Effector CD4-positive, alpha-beta T cell (primary cell): ENCODE data around the gene CDC42BPG.

ENCODE experiments used
- DNase-seq: peaks from one replicate; pipeline ENCODE4 v3.0.0-alpha.2; 2020

The CDC42BPG gene

DNA sequence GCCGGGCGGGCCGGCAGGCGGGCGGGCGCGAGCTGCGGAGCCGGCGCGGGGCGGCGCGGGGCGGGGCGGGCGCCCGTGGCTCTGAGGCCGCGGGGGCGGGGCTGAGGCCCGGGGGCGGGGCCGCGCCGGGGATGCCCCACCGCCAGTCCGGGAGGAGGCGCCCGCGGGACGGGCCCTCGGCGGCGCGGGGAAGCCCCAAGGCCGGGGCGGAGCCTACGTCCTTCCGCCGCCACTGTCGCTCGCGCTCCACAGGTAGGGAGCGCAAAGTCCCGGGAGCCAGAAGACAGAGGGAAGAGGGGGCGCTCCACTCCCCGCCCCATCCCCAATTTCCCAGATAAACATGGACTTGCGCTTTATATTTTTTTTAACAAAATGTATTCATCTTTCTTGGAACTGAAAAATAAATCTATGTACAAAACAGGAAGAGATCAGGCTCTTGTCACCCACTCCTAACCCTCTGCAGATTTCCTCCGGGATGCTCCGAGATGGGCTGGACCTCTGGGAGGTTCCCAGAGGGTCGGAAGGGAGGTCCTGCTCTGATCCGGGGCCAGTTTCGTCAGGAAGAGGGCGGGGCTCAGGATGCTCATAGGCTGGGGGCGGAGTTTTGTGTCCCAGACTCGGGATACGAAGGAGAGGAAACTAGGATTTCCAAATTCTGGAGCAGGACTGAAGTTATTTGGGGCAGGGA is 41.2 kb downstream of the CDC42BPG start, which contains the start of gene MAP4K2:
MAP4K2 (minus strand) TSS at position 57 of the 688 bp plus-strand sequence. CDS start 65 bp downstream, outside the sequence.
- DNase-seq, result peak; percentile 83

DNA sequence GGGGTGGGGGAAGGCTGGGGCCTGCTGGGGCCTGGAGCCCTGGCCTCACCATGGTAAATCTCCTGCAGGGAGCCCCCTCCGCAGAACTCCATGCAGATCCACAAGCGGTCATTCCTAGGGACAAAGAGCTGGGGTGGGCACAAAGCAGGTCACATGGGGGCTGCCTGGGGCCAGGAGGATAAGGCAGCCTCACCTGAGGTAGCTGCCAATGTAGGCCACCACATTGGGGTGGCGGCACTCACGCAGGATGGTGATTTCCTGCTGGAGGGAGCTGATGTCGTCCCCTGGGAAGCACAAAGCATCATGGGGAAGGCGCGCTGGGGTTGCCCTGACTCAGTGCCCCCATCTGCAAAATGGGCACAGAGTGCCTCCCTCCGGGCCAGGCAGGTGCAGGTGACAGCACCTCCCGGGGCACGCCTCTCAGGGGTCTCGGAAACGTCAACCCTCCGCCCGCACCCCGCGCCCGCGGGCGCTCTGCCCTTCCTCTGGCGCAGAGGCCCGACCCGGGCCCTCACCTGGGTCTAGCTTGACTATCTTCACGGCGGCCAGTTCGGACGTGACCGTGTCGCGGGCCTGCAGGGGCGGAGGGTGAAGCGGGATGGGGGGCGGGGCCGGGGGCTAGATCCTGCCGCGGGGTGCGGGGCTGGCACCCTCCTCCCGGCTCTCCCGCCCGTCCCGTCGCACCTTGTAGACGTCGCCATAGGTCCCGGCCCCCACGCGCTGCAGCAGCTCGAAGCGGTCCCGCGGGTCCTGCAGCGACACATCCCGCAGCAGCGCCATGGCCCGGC is 41.9 kb downstream of the CDC42BPG start:
- DNase-seq, result peak; percentile 24

DNA sequence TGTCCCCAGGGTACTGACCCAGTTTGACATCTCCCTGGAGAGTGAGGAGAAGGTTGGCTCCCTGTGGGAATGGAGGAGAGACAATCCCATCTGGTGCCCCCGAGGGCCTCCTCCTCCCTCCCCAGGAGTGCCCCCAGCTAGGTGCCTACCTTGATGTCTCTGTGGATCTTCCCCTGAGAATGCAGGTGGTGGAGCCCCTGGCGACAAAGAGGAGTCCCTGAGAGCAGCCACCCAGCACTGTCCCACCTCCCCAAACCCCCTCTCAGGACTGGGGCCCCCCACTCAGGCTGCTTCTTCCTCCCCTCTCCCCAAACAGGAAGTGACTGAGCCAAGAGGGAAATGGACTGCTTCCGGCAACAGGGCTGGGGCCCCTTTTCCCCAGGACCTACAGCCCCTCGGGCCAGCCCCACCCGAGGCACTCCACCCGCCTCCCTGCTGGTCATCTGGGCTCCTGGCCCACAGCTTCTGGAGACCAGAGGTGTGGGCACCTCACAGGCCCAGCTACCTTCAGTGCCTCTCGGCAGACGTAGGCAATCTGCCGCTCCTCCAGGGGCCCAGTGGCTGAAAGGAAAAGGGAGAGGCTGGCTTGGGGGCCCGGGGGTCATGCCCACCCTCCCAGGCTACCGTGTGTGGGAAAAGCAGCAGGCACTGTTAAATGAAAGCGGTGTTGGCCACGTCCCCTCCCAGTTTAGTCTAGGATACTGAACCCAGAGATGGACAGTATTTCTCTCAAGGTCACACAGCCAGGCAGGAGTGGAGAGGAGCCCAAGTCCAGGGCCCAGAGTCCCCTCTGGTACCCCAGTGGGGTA is 42.7 kb downstream of the CDC42BPG start:
- no peak for DNase-seq

DNA sequence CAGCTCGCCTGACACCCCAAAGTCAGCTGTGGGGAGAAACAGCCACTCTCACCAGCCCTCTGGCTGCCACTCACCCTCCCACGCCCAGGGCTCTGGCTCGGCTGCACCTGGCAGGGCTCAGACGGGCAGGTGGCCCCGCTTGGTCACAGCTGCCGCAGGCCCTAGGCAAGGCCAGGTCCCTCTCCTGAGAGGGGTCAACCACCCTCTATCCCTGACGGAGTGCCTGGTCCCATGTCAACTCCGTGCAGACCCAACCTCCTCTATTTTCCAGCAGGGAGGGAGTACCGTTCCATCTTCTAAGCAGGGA is 43.3 kb downstream of the CDC42BPG start:
- DNase-seq, result no peak

DNA sequence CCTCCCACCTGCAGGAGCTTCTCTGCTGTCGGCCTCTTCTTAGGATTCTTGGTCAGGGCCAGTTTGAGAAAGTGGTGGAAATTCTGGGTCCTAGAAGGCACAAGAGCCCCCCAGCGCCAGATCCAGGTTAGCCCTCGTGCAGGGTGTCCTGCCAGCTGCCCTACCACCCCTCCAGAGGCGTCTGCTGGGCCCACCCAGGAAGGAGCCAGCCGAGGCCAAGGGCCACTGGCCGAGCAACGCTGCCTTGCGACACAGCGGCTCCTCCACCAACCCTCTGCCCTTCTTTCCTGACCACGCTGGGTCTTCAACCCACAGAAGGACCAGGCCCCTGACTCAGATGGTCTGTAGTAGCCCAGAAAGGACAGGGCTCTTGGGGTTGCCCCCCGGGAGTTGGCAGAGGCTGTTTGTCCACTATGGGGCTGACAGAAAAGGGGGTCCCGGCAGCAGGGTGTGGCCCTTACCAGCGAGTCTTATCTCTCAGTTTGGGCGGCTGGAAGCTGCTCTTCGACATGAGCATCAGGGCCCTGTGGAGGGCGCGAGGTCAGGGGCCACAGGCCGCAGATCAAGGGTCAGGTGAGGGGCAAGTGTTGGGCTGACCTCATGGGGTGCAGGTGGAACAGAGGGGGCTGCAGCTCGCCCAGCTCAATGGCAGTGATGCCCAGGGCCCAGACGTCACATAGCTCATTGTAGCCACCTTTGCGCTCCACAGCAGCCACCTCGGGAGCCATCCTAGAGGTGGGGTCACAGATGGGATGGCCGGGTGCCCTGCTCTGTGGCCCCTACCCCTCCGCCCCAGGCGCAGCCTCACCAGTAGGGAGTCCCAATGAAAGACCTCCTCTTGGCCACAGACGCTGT is 43.9 kb downstream of the CDC42BPG start:
- no peak for DNase-seq

DNA sequence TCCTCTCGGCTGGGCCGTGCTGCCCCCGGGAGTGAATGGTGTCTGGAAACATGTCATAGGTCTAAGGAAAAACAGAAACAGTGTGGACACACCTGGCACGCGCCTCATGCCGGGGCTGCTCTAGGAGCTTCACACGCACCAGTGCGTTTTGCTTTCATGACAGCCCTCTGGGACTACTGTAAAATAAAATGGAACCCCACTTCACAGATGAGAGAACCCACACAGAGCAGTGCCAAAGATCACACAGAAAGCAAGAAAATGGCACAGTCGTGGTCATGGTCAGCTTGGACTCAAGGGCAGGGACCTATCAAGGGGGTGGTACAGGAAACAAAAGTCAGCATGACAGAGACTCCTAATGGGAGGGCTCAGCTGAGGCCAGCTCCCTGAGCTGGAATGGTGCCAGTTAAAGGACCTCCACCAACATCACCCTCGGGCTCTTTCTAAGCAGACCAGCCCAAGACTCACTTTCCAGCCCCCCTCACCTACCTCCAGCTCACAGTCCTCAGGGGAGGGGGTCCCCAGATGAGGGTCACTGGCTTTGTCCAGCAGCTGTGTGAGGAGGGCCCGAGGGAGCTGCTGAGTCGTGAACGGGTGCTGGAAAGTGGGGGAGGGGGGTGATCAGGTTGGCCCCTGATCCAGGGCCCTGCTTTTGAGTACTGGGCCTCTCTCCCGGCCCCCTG is 44.7 kb downstream of the CDC42BPG start:
- no peak for DNase-seq

DNA sequence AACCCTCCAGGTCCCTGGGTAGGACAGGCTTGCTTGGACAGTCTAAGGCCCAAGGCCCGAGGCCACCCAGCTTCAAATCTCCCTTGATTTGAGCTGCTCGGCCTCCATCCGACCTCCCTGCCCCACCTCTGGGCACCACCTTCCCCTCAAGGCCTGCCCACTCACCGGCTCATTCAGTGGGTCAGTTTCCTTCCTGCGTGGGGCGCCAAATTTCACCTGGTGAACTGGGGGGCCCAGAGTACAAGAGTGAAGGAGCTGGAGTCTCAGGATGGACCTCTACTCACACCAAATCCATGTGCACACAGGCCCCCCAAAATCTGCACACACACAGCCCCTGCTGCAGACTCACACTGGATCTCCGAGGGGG is 45.2 kb downstream of the CDC42BPG start:
- no peak for DNase-seq

DNA sequence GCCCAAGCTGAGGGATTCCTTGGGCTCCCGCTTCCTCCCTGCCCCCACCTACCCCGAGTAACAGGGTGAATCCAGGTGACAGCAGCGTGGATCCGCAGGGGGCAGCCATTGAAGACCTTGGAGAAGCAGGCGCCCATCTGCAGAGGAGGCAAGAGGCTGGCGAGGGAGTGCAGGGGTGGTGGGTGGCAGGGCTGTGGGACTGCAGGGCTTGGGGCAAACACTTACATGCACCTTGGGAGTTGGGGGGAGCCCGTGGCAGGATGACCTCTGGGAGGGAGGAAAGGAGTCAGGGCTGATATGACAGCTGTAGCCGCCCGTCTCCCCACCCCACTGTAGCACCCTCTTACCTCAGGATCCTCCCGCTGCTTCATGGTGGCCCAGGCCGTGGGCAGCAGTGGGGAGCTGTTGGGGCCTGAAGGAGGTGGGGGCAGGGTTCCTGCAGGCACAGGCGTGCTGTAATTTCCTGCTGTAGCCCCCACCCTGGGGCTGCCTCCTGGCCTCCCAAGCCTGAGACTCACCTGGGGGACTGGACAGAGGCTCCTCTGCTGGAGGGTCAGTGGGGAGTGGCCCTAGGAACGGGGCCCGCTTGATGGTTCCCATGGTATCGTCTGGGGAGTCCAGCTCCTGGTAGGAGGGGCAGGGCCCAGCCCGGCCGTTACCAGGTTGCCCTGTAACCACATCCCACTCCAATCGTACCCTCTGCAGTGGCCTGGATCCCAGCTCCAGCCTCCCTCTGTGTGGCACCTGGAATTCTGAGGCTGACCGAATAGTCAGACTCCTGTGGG is 47.5 kb downstream of the CDC42BPG start:
- no peak for DNase-seq

DNA sequence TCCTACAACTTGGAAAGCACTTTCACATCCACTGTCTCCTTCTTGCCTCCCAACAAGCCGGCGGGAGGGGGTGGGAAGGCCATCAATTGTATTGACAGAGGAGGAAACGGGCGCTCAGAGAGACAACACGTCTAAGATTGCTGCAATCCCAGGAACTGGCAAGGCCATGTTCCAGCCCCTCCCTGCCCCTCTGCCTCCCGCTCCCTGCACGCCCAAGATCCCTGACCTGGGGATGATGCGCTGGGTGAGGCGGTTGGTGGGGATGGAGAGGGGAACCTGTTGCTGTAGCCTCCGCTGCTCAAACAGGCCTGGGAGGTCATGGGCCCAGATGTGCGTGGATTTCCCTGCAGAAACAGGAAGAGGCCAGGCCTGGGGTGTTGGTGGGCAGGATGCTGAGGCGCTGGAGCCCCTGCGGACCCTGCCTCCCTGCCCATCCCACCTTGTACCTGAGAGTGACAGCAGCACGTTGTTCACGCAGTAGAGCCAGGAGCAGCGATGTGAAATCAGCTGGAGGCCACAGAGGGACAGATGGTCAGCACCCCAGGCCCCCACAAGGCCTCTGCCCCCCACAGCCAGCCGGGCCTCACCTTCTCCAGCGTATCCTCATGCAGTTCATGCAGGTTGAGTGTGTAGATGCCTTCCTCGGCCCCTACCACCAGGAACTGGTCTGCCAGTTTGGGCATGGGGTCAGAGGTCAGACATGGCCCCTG is 48.3 kb downstream of the CDC42BPG start:
- no peak for DNase-seq

DNA sequence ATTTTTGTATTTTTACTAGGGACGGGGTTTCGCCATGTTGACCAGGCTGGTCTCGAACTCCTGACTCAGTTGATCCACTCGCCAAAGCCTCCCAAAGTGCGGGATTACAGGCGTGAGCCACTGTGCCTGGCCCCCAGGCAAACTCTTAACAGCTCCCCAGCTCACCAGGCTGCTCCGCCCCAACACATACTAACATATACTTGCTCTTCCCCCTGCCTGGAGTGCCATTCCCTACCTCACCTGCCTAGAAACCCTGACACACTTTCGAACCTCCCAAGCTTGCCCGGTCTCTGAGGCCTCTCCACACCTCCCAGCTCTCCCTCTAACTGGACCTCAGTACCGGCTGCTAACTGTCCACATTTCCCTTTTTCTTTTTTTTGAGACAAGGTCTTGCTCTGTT is 49.9 kb downstream of the CDC42BPG start:
- DNase-seq, result no peak

DNA sequence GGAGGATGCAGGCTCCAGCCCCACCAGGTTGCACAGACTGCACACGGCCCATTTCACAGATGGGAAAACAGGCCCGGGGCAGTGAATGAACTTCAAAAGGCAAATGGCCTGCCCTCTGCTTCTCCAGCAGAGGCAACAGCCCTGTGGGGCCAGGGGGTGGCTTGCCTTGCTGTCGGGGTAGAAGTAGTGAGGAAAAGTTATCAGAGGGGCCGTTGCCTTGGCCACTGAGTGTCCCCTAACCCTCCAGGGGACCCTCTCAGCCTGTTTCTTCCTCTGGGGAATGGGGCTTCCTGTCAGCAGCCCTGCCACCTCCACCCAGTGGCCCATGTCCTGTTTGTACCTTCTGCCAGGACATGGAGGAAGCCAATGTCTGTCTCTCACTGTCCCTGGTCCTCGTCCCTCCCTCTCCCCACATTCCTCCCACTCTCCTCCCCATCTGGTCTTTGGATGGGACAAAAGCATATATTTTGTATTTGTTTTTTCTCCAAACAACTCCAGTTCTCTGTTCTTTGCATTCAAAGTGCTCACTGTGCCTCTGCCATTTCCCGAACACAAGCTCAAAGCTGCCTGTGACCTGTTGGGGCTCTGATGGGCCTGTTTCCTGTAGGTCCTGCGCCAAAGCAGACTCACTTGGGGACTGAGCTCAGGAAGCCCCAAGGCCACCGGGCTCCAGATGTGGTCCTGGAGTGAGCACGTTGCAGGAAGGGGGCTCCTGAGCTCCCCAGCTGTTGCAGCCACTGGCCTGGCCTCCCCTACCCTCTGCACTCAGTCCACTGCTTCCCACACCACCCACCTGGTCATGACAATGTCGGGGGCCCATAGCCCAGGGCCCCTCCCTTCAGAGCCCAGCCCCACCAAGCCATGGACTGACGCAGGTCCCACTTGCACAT is 50.9 kb downstream of the CDC42BPG start:
- DNase-seq, result no peak

DNA sequence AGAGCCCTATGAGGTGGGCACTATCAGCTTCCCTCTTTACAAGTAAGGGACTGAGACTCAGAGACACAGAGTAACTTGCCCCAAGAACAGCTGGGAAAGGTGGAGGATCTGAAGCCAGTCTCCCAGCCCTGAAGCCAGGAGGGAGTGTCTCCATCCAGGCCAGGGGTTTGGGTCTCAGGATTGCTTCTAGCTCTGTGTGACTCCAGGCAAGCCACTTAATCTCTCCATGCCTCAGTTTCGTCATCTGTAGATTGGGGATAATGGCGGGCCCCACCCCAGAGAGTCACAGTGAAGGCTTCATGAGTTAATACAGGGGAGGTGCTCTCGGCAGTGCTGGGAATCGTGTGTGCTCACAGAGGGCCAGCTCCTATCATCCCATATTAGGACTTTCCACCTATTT is 52.0 kb downstream of the CDC42BPG start:
- no peak for DNase-seq

DNA sequence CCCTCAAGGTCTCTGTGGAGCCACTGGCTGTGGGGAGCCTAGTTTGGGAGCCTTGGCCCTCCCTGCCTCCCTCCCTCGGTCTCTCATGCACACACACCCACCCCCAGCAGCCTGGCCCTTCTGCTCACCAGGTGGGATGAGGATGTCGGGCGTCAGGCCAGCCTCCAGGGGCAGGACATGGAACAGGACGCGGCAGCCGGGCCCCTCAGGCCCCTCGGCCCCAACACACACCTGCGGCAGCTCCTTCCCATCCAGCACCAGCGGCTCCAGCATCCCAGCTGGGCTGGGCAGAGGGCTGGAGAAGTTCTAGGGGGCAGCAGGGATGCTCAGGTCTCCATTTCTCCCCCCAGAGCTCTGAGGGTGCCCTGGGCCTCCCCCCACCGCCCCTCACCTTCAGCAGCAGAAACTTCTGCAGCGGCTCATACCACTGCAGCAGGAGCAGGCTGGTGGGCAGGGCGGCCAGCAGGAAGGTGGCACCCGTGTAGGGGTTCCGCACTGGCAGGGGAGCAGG is 52.6 kb downstream of the CDC42BPG start:
- no peak for DNase-seq

DNA sequence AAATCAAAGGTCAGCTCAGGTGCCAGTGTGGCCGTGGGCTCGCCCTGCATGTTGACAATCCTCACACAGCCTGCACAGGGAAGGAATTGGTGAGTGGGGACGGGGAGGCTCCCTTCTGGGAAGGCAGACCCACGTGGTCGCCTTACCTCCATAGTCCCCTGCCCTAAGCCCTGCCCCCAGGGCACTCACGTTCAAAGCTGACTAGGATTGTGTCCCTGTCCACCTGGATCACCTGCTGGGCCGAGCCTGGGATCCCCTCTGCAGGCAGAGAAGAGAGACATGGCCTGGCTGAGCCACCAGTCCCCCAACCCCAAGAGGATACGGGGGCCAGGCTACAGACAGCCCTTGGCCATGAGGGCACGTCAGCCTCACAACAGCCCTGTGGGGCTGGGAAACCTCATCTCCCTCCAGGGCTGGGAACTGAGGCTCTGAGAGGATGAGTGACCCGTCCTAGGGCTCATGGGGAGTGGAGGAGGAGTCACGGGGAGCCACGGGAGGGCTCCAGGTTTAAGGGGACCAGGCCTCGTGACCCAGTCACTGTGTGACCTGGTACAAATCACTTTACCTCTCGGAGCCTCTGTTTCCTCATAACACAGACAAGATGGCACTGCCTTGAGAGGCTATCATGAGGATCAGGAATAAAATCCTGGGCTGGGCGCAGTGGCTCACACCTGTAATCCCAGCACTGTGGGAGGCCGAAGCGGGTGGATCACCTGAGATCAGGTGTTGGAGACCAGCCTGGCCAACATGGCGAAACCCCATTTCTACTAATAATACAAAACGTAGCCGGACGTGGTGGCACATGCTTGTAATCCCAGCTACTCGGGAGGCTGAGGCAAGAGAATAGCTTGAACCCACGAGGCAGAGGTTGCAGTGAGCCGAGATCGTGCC is 54.0 kb downstream of the CDC42BPG start:
- DNase-seq, result no peak

DNA sequence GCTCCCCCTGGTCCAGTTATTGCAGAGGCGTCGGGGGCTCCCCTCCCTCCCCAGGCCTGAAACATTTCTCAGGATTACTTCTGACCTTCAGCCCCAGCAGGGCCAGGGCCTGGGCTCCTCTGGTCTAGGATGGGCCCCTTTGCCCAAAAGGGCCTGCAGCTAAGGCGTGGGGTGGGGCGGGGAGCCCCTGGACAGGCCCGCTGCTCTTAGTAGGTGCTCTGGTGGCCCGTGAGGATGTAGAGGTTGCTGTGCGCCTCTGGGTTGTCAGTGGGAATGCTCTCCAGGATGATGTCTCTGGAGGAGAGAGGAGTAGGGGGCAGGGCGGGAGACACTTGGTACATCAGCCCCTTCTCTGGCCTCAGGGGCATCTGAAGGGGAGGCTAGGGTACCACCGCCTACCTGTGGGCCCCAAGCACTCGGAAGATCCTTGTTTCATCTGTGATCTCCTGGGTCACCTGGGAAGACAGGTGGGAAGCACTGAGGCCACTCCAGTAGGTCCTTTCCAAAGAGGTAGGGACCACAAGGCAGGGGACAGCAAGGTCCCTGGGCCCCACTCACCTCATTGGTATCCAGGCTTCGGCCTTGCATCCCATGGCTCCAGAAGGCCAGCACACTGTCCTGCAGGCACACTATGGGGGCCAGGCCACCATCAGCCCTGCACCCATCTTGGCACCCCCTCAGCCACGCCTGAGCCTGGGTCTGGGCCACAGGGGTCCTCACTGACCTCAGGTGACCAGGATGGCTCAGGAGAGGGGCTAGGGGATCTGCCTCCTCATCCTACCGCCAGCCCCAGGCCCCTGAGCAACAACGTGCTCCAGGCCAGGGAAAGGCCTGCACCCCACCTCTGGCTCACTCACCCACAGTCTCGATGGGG is 54.9 kb downstream of the CDC42BPG start:
- DNase-seq, result no peak

DNA sequence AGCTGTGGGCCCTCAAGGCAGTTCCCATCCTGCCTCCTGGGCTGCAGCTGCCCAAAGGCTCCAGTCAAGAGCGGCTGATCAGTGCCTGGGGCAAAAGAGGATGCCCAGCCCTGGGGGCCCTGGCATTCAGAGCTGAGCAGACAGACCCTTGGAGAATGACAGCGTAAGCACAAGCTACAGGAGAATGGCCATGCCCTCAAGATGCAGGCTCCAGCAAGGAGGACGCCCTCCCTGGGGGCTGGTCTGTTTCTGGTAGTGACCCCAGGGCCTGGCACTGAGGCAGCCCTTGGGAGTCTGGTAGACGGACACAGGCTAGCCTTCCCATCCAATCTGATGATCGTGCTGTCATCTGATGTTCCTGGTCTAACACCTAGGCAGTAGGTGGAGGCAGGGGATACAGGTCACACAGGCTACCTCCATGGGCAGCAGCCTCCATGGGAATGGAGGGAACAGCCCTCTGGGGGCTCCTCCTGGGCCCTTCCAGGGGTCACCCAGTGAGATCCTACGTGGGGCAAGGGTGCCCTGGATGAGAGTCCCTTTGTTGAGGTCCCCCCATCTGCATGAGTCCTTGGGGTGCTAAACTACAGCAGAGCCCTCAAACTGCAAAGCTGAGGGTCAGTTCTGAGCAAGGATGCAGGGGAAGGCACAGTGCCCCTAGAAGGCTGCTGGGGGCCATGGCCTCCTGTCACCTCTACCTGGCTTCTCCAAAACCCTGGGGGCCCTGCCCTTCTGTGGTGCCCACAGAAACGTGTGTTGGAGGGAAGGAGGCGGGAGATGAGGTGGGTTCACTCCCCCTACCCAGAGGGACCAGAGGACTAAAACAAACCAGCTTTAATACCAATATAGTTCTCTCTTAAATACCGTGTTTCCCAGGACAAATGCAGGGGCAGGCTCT is 55.9 kb downstream of the CDC42BPG start:
- DNase-seq, result no peak
